Measurements from ENCODE around the gene OR1L8.
"Not testable (repeated sequence)": the region's sequence is repeated elsewhere in the genome, so short reads cannot be mapped to it uniquely, and the experiment has no call there.

The OR1L8 gene, protein sequence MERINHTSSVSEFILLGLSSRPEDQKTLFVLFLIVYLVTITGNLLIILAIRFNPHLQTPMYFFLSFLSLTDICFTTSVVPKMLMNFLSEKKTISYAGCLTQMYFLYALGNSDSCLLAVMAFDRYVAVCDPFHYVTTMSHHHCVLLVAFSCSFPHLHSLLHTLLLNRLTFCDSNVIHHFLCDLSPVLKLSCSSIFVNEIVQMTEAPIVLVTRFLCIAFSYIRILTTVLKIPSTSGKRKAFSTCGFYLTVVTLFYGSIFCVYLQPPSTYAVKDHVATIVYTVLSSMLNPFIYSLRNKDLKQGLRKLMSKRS

DNA sequence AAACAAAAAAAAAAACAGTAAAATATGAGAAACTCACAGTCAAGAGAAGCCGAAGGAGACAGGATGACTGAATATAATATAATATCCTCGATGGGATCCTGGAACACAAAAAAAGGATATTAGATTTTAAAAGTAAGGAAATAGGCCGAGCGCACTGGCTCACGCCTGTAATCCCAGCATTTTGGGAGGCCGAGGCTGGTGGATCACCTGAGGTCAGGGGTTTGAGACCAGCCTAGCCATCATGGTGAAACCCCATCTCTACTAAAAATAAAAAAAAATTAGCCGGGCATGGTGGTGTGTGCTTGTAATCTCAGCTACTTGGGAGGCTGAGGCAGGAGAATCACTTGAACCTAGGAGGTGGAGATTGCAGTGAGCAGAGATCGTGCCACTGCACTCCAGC lies at the start of gene OR1L8:
OR1L8 (minus strand) TSS at position 101 of the 400 bp plus-strand sequence. CDS start 14,907 bp downstream, outside the sequence.
- DNase-seq = not testable (repeated sequence)

GRCh38 chr9:122619996-122620395 lies 36.8 kb upstream of the OR1L8 start:
- DNase-seq = no peak

GRCh38 chr9:122614362-122614761 lies 31.2 kb upstream of the OR1L8 start, which contains the start of gene OR1Q1:
OR1Q1 (plus strand) TSS chr9:122614738; CDS start chr9:122614738, 0 bp downstream.
- DNase-seq = no peak

GRCh38 chr9:122609804-122610203 lies 26.6 kb upstream of the OR1L8 start:
- DNase-seq = no peak

DNA sequence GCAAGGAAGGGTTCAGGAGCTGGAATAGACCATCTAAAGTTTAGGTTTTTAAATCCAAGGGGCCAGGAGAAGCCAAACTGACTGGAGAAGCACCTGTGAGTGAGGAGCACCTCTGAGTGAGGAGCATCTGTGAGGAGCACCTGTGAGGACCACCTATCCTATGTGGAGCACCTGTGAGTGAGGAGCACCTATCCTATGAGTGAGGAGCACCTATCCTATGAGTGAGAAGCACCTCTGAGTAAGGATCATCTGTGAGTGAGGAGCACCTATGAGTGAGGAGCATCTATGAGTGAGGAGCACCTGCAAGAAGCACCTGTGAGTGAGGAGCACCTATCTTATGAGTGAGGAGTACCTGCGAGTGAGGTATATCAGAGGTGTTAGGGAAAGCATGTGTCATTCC lies 23.4 kb upstream of the OR1L8 start:
- no peak for DNase-seq

- DNase-seq = no peak
These were observed 22.5 kb upstream of the OR1L8 start for GRCh38 chr9:122605691-122606090.

DNA sequence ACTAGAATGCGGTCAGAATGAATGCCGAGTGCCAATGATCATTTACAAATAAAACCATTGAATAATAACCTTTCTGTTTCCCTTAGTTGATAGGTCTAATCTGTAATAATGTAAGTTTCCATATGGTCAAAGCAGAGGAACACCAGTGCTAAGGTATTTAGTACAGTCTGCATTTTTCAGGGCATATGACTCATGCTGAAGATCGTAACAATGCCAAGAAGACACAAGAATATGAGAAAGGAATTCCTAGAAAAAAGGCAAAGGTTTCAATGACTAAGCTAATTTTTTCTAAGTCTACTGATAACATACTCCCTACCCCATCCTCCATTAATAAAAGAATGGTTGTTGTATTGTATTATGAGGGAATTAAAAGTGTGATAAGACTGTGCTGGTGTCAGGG lies 2.8 kb downstream of the OR1L8 start:
- no peak for DNase-seq

DNA sequence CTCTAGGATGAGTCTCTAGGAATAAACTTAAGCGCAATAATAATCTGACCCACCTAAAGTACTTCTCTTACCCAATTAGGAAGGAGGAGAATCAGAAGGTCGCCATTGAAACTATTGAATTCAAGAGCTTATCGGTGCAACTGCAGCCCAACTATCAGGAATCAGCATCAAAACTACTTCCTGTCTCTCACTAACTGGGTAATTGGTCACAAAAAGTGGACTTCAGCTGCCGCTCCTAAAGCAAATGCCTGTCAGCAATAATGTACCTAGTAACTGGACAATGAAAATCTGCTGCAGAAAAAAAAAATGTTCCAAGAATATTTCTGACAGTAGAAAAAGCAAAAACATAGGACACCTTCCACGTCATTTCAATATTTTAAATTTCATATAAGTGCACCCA lies 3.3 kb downstream of the OR1L8 start:
- no peak for DNase-seq

DNA sequence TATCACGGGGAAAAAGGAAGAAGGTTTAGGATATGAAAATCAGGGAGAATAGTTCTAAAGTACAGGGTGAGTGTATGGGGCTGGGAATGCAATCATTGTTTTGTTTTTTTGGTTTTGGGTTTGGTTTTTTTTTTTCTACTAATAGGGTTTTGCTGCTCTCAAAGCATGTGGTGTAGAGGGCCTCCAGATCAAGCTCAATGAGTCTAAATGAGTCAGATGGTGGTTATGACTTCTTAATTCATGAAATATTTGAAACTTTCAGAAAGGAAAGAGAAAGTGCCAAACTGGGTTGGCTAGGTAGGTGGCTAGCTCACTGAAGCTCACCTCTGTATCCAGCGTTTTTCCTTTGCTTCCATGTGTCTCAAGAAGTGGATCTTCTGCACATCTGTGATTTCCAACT lies 10.7 kb downstream of the OR1L8 start:
- no peak for DNase-seq

DNA sequence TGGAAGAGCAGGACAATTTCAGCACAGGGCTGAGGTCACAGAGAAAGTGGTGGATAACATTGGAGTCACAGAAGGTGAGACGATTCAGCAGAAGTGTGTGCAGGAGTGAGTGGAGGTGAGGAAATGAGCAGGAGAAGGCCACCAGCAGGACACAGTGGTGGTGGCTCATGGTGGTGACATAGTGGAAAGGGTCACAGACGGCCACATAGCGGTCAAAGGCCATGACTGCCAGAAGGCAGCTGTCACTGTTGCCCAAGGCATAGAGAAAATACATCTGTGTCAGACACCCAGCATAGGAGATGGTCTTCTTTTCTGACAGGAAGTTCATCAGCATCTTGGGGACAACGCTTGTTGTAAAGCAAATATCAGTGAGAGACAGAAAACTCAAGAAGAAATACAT lies 15.3 kb downstream of the OR1L8 start:
- no peak for DNase-seq

DNA sequence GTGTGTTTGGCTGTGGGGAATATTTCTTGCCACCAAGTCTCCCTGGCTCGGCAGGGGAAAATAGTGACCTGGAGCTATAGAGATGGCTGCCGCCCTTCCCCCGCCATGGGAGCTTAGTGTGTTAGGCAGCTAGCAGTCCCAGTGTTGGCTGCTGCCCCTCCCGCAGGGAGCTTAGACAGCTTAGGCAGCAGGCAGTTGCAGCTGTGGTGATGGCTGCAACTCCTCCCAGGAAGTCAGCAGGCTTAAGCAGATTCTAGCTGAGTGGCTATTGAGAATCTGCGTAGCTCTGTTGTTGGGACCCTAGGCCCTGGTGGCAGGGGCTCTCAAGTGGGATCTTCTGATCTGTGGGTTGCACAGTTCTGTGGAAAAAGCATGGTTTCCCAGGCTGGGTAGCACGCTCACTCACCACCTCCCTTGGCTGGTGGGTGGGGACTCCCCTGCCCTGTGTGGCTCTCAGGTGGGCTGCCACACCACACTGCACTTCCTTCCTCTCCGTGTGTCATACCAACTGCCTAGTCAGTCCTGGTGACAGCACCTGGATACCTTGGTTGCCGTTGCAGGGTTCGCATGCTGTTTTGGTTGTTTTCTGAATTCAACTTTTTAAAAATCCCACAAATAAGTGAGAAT lies 20.9 kb downstream of the OR1L8 start:
- no peak for DNase-seq

DNA sequence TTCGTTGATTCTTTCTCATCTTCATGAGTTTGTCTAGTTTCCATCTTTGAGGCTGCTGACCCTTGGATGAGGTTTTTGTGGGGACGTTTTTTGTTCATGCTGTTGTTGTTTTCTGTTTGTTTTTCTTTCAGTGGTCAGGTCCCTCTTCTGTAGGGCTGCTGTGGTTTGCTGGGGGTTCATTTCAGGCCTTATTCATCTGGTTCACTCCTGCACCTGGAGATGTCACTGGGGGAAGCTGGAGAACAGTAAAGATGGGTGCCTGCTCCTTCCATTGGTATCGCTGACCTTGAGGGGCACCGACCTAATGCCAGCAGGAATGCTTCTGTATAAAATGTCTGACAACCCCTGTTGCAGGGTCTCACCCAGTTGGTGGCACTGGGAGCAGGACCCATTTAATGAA lies 21.7 kb downstream of the OR1L8 start:
- no peak for DNase-seq

GRCh38 chr9:122552812-122553211 lies 30.4 kb downstream of the OR1L8 start, which contains the start of gene OR1N2:
OR1N2 (plus strand) TSS chr9:122553112; CDS start chr9:122553212, 100 bp downstream.
- DNase-seq = no peak

- no peak for DNase-seq
These were observed 31.8 kb downstream of the OR1L8 start for GRCh38 chr9:122551371-122551770.

GRCh38 chr9:122546196-122546595 lies 37.0 kb downstream of the OR1L8 start:
- no peak for DNase-seq

GRCh38 chr9:122538757-122539156 lies 44.4 kb downstream of the OR1L8 start:
- DNase-seq = no peak

DNA sequence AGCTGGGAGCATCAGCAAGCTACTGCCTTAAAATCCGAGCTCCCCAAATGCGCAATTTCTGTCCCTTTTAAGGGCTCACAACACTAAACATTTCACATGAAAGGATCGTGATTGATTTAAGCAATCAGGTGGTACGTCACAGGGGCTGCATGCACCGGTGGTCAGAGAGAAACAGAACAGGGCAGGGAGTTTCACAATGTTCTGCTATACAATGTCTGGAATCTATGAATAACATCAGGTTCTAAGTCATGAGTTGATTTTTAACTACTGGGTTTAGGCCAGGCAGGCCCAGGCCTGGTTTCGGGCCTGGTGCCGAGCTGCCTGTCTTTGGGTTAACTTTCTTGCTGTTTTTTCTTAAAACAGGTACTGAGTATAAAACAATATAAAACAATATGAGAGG lies 46.1 kb downstream of the OR1L8 start:
- DNase-seq = not testable (repeated sequence)

GRCh38 chr9:122536134-122536533 lies 47.0 kb downstream of the OR1L8 start:
- DNase-seq = no peak

DNA sequence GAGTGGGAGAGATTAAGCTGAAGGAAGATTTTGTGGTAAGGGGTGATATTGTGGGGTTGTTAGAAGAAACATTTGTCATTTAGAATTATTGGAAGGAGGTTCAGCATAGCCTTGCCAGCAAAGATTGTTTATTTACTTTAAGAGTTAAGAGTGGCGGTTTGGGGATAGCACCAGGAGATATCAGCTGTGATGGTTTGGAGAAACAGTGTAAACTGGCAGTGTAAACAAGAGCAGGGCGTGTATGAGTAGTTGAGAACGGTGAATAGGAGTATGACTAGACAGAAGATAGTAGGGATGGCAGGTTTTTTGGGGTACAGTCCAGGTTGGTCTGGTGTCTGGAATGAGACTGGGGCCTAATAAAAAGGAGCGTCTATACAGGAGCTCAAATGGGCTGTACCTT lies 52.0 kb downstream of the OR1L8 start:
- DNase-seq = not testable (repeated sequence)

- no peak for DNase-seq
These were observed 56.0 kb downstream of the OR1L8 start, which contains the start of gene OR1N1 for GRCh38 chr9:122527193-122527592. OR1N1 (minus strand) TSS chr9:122527293; CDS start chr9:122527293, 0 bp downstream.

DNA sequence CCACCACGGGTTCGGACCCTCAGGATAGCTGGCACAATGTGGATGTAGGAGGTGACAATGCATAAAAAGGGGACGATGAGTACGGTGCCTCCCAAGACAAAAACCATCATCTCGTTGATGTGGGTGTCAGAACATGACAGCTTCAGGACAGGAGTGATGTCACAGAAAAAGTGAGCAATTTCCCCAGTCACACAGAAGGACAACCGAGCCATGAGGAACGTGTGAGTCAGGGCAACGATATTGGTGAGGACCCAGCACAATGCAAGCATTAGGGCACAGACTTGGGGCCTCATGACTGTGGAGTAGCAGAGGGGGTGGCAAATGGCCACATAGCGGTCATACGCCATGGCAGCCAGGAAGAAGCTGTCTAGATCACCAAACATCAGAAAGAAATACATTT lies 56.6 kb downstream of the OR1L8 start:
- DNase-seq = no peak

GRCh38 chr9:122519376-122519775 lies 63.8 kb downstream of the OR1L8 start:
- DNase-seq = no peak

DNA sequence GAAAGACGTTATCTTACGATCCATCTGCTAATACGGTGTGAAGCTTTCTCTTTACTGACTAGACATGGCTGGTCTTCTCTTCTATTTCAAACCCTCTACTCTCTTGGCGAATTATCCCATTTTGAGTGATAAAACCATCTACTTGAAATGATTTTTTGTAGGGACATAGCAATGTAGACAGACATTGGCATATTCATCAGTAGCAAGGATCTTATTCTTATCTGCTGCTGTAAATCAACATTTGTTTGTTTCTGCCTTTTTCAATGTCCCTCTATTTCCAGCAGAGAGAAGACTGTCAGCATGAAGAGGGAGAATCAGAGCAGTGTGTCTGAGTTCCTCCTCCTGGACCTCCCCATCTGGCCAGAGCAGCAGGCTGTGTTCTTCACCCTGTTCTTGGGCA lies 64.3 kb downstream of the OR1L8 start, which contains the start of gene OR1J4:
OR1J4 (plus strand) TSS at position 301 of the 400 bp plus-strand sequence; CDS start at position 301, 0 bp downstream.
- no peak for DNase-seq

DNA sequence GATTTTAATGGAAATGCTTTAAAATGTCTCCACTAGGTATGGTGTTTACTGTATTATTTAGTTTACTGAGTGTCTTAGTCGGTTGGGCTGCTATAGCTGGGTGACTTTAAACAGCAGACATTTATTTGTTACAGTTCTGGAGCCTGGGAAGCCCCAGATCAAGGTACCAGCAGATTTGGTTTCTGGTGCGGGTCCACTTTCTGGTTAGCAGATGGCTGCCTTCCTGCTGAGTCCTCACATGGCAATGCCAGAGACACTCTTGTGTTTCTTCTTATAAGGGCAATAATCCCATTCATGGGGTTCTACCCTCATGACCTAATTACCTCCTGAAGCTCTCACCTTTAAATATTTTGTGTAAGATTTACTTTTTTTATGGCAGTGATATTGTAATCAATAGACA lies 65.0 kb downstream of the OR1L8 start:
- DNase-seq = no peak
